ENCODE results near the gene ZDHHC11.
A peak's percentile ranks its signal among the peaks of the same experiment; 100 is the strongest.
"Not testable (repeated sequence)": the region's sequence is repeated elsewhere in the genome, so short reads cannot be mapped to it uniquely, and the experiment has no call there.

The ZDHHC11 gene

GRCh38 chr5:774304-774703, 76.5 kb downstream of the ZDHHC11 start:
- DNase-seq, result not testable (repeated sequence)

- no peak for DNase-seq
These were observed 77.1 kb downstream of the ZDHHC11 start for GRCh38 chr5:773517-774264.

- DNase-seq, result not testable (repeated sequence)
These were observed 77.9 kb downstream of the ZDHHC11 start for GRCh38 chr5:772931-773330.

- DNase-seq, result not testable (repeated sequence)
These were observed 78.3 kb downstream of the ZDHHC11 start for GRCh38 chr5:772547-772890.

- DNase-seq, result not testable (repeated sequence)
These were observed 78.8 kb downstream of the ZDHHC11 start for GRCh38 chr5:771841-772546.

GRCh38 chr5:771087-771781, 79.6 kb downstream of the ZDHHC11 start:
- not testable (repeated sequence) for DNase-seq

- DNase-seq, result not testable (repeated sequence)
These were observed 80.2 kb downstream of the ZDHHC11 start for GRCh38 chr5:770585-770984.

- peak; percentile 17 for DNase-seq
These were observed 81.2 kb downstream of the ZDHHC11 start for GRCh38 chr5:769485-770145.

- peak; percentile 26 for DNase-seq
These were observed 83.9 kb downstream of the ZDHHC11 start for GRCh38 chr5:766666-767431.

GRCh38 chr5:765948-766631, 84.7 kb downstream of the ZDHHC11 start:
- no peak for DNase-seq

- peak; percentile 24 for DNase-seq
These were observed 86.6 kb downstream of the ZDHHC11 start for GRCh38 chr5:763998-764781.

- no peak for DNase-seq
These were observed 87.4 kb downstream of the ZDHHC11 start for GRCh38 chr5:763397-763796.

- not testable (repeated sequence) for DNase-seq
These were observed 87.8 kb downstream of the ZDHHC11 start for GRCh38 chr5:762996-763395.

- no peak for DNase-seq
These were observed 88.7 kb downstream of the ZDHHC11 start for GRCh38 chr5:761854-762710.

GRCh38 chr5:761059-761771, 89.6 kb downstream of the ZDHHC11 start:
- no peak for DNase-seq

GRCh38 chr5:760363-761058, 90.3 kb downstream of the ZDHHC11 start:
- no peak for DNase-seq

GRCh38 chr5:759781-760362, 90.9 kb downstream of the ZDHHC11 start:
- no peak for DNase-seq

- no peak for DNase-seq
These were observed 91.6 kb downstream of the ZDHHC11 start for GRCh38 chr5:759111-759751.

All from activated naive CD4-positive, alpha-beta T cell treated with anti-CD3 and anti-CD28 coated beads, Interleukin-2, amount 50 U/mL, for 16 hours (primary cell).